Measurements from ENCODE around the gene AGPS. TPM values are rescaled to one million over a fixed set of nuclear protein-coding genes. Genes with fewer than 3 reads are reported as not detected.

Gene AGPS
- total and polyA plus RNA-seq, 5 experiments from 2014 or later: 13.0 to 25.6 (median 16.3) TPM

DNA sequence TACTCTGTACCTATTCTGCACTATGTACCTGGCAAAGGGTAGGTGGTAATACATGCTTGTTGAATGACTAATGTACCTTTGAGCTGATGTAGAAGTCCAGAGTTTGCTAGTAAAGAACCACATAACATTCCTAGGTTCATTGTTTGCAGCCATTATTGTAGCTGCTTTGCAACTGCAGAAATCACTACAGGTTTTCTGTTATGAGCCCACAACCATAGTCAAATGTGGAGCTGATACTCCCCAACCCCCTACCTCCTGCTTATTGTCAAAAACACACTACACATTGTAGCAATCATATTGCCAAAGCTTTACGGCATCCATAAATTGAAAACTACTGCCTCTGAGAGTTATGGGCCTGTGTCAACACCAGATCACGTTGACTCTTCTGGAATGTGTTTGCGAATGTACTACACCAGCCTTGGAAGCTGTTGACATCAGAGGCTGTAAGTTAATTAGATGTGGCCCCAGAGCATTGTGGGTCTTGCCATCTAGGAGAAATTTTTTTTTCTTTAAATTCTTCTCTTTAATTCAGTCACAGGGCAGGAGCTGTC, 187.0 kb downstream of the AGPS start:
- Mint-ChIP-seq H3K4me3 (no peak overlapping the region), H3K9me3 (peaks cover 0 to 8% (median 0%) of the 10 kb centered on the region in 9 donors), H3K27ac (no peak overlapping the region), H3K27me3 (peaks cover 0 to 10% (median 1%) of the 10 kb centered on the region in 5 donors), H3K4me1 (no peaks in the 10 kb centered on the region), H3K36me3 (no peaks in the 10 kb centered on the region)
- DNase-seq (no peak), ATAC-seq (no peak)
- POLR2A ChIA-PET: no interaction called here

DNA sequence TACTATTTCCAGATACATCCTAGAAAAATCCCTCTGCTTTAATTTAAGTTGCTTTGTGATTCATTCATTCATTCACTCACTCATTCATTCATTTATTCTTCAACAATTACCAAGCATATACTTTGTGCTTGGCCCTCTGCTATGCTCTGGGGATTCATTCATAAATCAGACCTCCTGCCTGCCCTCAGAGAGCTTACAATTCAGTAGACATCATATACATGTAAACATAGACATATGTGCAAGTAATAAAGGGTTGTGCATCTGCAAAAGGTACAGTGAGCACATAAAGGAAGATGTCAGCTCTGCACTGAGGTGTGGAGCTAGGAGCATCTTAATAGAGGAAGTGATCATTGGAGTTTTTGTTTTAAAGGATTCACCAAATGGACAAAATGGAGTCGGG, 189.4 kb downstream of the AGPS start:
- peaks cover 0 to 10% (median 1%) of the 10 kb centered on the region in 5 donors for H3K27me3 Mint-ChIP-seq
- no peak for DNase-seq
- no peak overlapping the region for H3K4me3 Mint-ChIP-seq
- no peak overlapping the region for H3K27ac Mint-ChIP-seq
- peaks cover 0 to 8% (median 0%) of the 10 kb centered on the region in 9 donors for H3K9me3 Mint-ChIP-seq
- H3K36me3 Mint-ChIP-seq: no peaks in the 10 kb centered on the region
- H3K4me1 Mint-ChIP-seq: no peaks in the 10 kb centered on the region
- ATAC-seq: no peak
- POLR2A ChIA-PET: no interaction called here

DNA sequence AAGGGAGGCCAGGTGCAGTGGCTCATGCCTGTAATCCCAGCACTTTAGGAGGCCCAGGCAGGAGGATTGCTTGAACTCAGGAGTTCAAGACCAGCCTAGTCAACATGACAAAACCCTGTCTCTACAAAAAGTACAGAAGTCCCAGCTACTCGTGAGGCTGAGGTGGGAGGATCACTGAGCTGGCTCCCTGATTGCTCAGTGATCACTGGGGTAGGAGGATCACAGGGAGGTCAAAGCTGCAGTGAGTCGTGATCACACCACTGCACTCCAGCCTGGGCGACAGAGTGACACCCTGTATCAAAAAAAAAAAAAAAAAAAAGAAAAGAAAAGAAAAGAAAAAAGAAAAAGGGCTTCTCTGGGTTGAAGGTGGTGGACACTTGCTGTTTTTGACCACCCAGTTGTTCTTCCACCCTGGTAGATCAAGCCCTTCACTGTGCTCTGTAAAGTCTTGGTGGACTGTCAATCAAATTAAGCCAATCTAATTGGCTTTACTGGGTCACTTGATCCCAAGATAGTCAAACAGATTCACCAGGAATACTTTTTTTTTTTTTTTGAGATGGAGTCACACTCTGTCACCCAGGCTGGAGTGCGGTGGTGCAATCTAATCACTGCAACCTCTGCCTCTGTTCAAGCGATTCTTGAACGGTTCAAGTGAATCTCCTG, 191.6 kb downstream of the AGPS start:
- Mint-ChIP-seq H3K36me3 (no peaks in the 10 kb centered on the region), H3K4me1 (no peaks in the 10 kb centered on the region), H3K9me3 (peaks cover 0 to 8% (median 0%) of the 10 kb centered on the region in 9 donors), H3K4me3 (no peak overlapping the region), H3K27me3 (peaks cover 0 to 12% (median 2%) of the 10 kb centered on the region in 5 donors), H3K27ac (no peak overlapping the region)
- no peak for ATAC-seq
- DNase-seq: no peak
- POLR2A ChIA-PET: no interaction called here

DNA sequence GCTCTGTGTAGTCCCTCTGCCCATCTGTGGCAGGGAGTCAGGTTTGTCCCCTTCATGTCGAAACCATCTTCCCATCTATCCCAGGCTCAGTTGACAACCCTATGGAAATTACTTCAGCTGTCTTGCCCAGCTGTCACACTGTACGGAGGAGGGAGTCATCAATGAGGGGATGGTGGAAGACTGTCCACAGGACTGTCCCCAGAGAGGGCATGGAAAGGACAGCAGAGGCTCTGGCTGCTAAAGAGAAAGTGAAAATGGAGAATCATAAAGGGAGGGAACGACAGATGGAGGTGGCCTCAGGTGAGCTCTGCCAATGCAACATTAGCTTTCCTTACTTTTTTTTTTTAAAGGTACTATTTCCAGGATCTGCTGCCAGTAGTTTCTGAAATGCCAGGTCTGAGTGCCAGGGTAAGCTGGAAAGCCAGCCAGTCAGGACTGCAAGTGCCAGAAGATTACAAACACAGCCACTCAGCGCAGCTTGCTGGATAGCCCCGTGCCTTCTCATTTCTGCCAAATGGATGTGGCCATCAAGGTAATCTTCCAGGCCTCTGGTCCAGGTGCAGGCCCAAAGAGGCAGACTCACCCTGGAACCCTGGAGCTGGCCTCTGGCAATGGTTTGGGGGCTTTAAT, 192.8 kb downstream of the AGPS start:
- POLR2A ChIA-PET: no interaction called here
- H3K4me1 Mint-ChIP-seq: no peaks in the 10 kb centered on the region
- peaks cover 0 to 8% (median 0%) of the 10 kb centered on the region in 9 donors for H3K9me3 Mint-ChIP-seq
- H3K27me3 Mint-ChIP-seq: peaks cover 0 to 15% (median 3%) of the 10 kb centered on the region in 5 donors
- H3K27ac Mint-ChIP-seq: no peak overlapping the region
- ATAC-seq: no peak
- DNase-seq: no peak
- no peaks in the 10 kb centered on the region for H3K36me3 Mint-ChIP-seq
- H3K4me3 Mint-ChIP-seq: no peak overlapping the region

DNA sequence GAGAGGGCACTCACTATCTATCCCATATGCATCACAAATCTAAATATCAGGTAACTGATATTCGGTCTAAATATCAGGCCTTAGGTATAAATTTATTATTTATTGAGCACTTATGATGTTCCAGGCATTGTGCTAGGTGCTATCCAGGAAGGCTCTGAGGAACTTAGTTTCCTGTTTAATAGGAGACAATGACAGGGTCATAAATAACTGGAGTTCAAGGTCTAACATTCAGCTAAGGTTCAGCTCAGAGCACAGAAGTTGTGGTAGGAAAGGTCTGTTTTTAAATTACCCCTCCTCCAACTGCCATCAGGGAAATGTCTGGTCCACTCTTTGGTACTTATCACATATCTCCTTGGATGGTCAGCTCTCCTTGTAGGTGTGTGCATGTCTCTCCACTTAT, 193.6 kb downstream of the AGPS start:
- DNase-seq: no peak
- H3K4me1 Mint-ChIP-seq: no peaks in the 10 kb centered on the region
- H3K27ac Mint-ChIP-seq: no peak overlapping the region
- POLR2A ChIA-PET: no interaction called here
- H3K4me3 Mint-ChIP-seq: no peak overlapping the region
- peaks cover 0 to 11% (median 4%) of the 10 kb centered on the region in 5 donors for H3K27me3 Mint-ChIP-seq
- no peaks in the 10 kb centered on the region for H3K36me3 Mint-ChIP-seq
- H3K9me3 Mint-ChIP-seq: peaks cover 0 to 8% (median 0%) of the 10 kb centered on the region in 9 donors
- no peak for ATAC-seq

DNA sequence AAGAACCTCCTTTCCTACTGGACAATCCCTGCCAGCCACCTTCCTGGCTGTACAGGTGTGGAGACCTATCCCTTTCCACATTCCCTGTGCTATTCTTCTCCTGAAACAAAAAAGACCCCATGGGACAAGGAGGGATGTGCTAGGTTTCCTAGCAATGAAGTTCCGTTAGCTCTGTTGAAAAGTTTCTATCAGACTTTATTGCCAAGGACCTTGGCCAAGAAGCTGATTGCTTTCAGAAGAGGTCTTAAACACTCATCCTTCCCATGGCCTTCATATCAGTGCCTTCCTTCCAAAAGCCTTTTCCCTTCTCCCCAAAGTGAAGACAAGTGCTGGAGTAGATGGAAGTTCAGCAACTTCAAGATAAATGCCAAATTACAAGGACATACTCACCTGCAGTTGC, 194.8 kb downstream of the AGPS start:
- POLR2A ChIA-PET: no interaction called here
- Mint-ChIP-seq H3K4me3 (no peak overlapping the region), H3K9me3 (peaks cover 0 to under 1% (median 0%) of the 10 kb centered on the region in 9 donors), H3K27me3 (peaks cover 0 to 9% (median 6%) of the 10 kb centered on the region in 5 donors), H3K36me3 (no peaks in the 10 kb centered on the region), H3K27ac (no peak overlapping the region), H3K4me1 (no peaks in the 10 kb centered on the region)
- DNase-seq: no peak
- ATAC-seq: no peak

DNA sequence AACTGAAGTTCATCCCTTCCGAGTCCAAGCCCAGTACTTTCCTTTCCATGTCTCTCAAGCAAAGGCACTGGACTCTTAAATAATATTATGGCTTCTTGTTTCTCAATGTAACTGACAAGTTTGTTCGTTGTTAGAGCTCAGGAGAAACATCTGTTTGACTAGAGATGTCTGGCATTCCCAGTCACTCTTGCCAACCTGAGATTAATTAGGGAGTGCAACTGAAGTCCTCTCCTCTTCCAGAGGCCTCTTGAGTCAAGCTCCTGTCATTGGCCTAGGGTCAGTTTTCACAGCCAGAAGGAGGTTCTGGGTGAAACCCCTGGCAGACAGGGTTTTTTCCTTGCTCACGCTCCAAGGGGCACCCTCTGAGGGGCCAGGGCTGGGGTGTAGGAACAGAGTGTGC, 196.1 kb downstream of the AGPS start:
- Mint-ChIP-seq H3K4me3 (no peak overlapping the region), H3K4me1 (no peaks in the 10 kb centered on the region), H3K27ac (no peak overlapping the region), H3K36me3 (no peaks in the 10 kb centered on the region), H3K9me3 (no peaks in the 10 kb centered on the region), H3K27me3 (peaks cover 0 to 11% (median 8%) of the 10 kb centered on the region in 5 donors)
- POLR2A ChIA-PET: no interaction called here
- no peak for DNase-seq
- ATAC-seq: no peak

DNA sequence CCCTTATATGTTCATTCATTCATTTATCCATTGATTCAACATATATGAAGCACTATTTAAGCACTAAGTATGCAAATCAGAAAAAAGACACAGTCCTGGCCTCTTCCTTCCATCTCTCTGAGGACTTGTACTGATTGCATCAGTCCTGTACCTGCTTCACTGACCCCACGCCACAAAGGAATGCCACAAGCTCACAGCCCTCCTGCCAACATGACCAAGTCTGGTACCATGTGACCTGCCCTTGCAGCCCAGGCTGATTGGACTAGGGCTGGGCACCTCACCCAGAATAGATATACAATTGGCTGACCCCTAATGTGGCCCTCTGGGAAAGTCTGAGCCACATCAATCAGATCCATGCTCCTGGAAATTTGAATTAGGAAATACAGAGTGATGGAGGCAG, 196.6 kb downstream of the AGPS start:
- no peak for ATAC-seq
- POLR2A ChIA-PET: no interaction called here

DNA sequence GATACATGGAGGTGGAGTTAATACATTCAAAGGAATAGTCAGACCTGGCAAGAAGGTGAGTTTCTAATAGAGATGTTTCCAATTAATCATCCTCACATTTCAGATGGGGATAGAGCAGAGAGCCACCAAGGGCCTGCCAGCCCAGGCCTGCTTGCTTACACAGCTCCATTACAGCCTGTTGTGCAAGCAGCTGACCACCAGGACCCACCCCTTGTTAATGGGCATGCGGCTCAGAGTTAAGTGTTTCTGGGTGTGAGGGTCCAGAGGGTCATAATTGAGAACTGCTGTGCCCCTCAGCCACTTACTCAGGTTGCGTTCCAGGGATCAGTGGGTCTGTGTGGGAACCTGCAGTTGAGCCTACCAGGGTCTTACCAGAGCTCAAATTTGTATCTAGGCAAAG, 199.8 kb downstream of the AGPS start:
- no peak overlapping the region for H3K4me3 Mint-ChIP-seq
- DNase-seq (no peak), ATAC-seq (no peak)
- H3K9me3 Mint-ChIP-seq: no peaks in the 10 kb centered on the region
- H3K36me3 Mint-ChIP-seq: no peaks in the 10 kb centered on the region
- no peak overlapping the region for H3K27ac Mint-ChIP-seq
- peaks cover 0 to 14% (median 9%) of the 10 kb centered on the region in 5 donors for H3K27me3 Mint-ChIP-seq
- POLR2A ChIA-PET: no interaction called here
- no peaks in the 10 kb centered on the region for H3K4me1 Mint-ChIP-seq

More for the DNA sequence above, 196.6 kb downstream of the AGPS start:
- Mint-ChIP-seq H3K4me1 (no peaks in the 10 kb centered on the region), H3K27ac (no peak overlapping the region), H3K9me3 (no peaks in the 10 kb centered on the region), H3K36me3 (no peaks in the 10 kb centered on the region), H3K27me3 (peaks cover 0 to 14% (median 9%) of the 10 kb centered on the region in 5 donors), H3K4me3 (no peak overlapping the region)
- no peak for DNase-seq

DNA sequence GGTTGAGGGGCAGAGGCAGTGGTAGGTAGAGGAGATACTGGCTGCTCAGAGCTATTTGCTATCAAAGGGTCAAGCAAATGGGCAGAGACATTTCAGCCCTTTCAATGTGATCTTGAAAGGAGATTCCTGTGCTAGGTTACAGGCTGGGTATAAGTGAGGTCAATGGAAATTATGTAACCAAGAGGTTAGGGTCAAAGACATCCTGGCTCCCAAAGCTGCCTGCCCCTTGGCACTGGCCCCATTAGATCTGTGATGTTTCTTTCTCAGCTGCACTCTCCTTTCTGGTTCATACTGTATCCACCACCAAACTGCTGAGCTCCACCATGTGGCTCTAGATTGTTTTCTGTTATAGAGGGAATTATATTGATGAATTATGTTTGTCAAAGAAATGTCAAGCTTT, 200.4 kb downstream of the AGPS start:
- ATAC-seq (no peak), DNase-seq (no peak)
- Mint-ChIP-seq H3K27ac (no peak overlapping the region), H3K4me3 (no peak overlapping the region), H3K36me3 (no peaks in the 10 kb centered on the region), H3K4me1 (no peaks in the 10 kb centered on the region), H3K27me3 (peaks cover 0 to 14% (median 9%) of the 10 kb centered on the region in 5 donors), H3K9me3 (no peaks in the 10 kb centered on the region)
- POLR2A ChIA-PET: no interaction called here

DNA sequence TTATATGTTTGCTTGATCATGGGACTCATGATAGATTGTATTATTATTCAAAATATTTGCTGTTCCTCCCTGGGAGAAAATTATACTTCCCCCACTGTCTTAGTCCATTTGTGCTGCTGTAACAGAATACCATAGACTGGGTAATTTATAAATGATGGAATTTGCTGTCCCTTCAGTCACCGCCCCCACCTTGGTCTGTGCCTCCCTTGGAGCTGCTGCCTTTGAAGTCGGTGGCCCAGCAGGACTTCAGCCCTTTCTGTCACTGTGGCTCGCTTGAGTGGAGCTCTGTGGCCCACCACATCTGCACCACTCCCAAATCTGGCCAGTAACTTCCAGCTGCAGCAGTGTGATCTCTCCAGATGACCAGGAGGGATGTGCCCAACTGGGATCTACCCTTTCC, 200.8 kb downstream of the AGPS start:
- no peaks in the 10 kb centered on the region for H3K36me3 Mint-ChIP-seq
- H3K4me1 Mint-ChIP-seq: no peaks in the 10 kb centered on the region
- no peak overlapping the region for H3K27ac Mint-ChIP-seq
- no peak overlapping the region for H3K4me3 Mint-ChIP-seq
- peaks cover 0 to 14% (median 9%) of the 10 kb centered on the region in 5 donors for H3K27me3 Mint-ChIP-seq
- DNase-seq (no peak), ATAC-seq (no peak)
- H3K9me3 Mint-ChIP-seq: no peaks in the 10 kb centered on the region
- POLR2A ChIA-PET: no interaction called here
